AG09319 (cell line): ENCODE data around the gene SMARCC1.
"Not testable (repeated sequence)": the region's sequence is repeated elsewhere in the genome, so short reads cannot be mapped to it uniquely, and the experiment has no call there.

Experiments
- DNase-seq: peaks from one replicate; pipeline ENCODE4 v3.0.0-alpha.2; 2010; ENCODE audit warnings: low read depth; ENCODE audit errors: extremely low read depth
- CTCF ChIP-seq: IDR thresholded peaks from 2 replicates; pipeline ENCODE4 v1.5.1; 2011; ENCODE audit warnings: low read depth, mild to moderate bottlenecking, inconsistent platforms, low read length, moderate library complexity

Gene SMARCC1

GRCh38 chr3:47761046-47761445, 20.6 kb downstream of the SMARCC1 start:
- no peak for DNase-seq
- TF ChIP-seq CTCF: no peak

GRCh38 chr3:47760207-47760606, 21.5 kb downstream of the SMARCC1 start:
- not testable (repeated sequence) for DNase-seq

GRCh38 chr3:47758261-47759025, 23.2 kb downstream of the SMARCC1 start:
- no peak for TF ChIP-seq CTCF
- DNase-seq: no peak

GRCh38 chr3:47752716-47753115, 29.0 kb downstream of the SMARCC1 start:
- no peak for TF ChIP-seq CTCF
- no peak for DNase-seq

GRCh38 chr3:47750811-47751354, 30.8 kb downstream of the SMARCC1 start:
- not testable (repeated sequence) for DNase-seq

GRCh38 chr3:47747558-47747957, 34.1 kb downstream of the SMARCC1 start:
- TF ChIP-seq CTCF: no peak
- no peak for DNase-seq

- no peak for DNase-seq
- no peak for TF ChIP-seq CTCF
Observed at GRCh38 chr3:47746264-47746663, 35.4 kb downstream of the SMARCC1 start.

GRCh38 chr3:47743855-47744254, 37.8 kb downstream of the SMARCC1 start:
- DNase-seq: no peak
- no peak for TF ChIP-seq CTCF

GRCh38 chr3:47743352-47743751, 38.3 kb downstream of the SMARCC1 start:
- not testable (repeated sequence) for DNase-seq
